ENCODE results near the gene BFSP1.

The BFSP1 gene

GRCh38 chr20:17497821-17498580 lies 33.2 kb downstream of the BFSP1 start:
- DNase-seq (ENCODE audit: low read depth) = no peak

- no peak for DNase-seq (ENCODE audit: low read depth)
Measured at GRCh38 chr20:17495826-17496225, 35.4 kb downstream of the BFSP1 start.

- no peak for DNase-seq (ENCODE audit: low read depth)
Measured at GRCh38 chr20:17494201-17494600, 37.0 kb downstream of the BFSP1 start.

GRCh38 chr20:17493173-17493572 lies 38.0 kb downstream of the BFSP1 start:
- no peak for DNase-seq (ENCODE audit: low read depth)

- DNase-seq (ENCODE audit: low read depth) = no peak
Measured at GRCh38 chr20:17491488-17491887, 39.7 kb downstream of the BFSP1 start.

- DNase-seq (ENCODE audit: low read depth) = no peak
Measured at GRCh38 chr20:17491041-17491440, 40.1 kb downstream of the BFSP1 start.

GRCh38 chr20:17490501-17490900 lies 40.7 kb downstream of the BFSP1 start:
- DNase-seq (ENCODE audit: low read depth) = no peak

- DNase-seq (ENCODE audit: low read depth) = no peak
Measured at GRCh38 chr20:17488916-17489600, 42.1 kb downstream of the BFSP1 start.

- DNase-seq (ENCODE audit: low read depth) = no peak
Measured at GRCh38 chr20:17485017-17485416, 46.2 kb downstream of the BFSP1 start.

- no peak for DNase-seq (ENCODE audit: low read depth)
Measured at GRCh38 chr20:17482536-17482935, 48.6 kb downstream of the BFSP1 start.

GRCh38 chr20:17481661-17482060 lies 49.5 kb downstream of the BFSP1 start:
- no peak for DNase-seq (ENCODE audit: low read depth)

GRCh38 chr20:17480696-17481095 lies 50.5 kb downstream of the BFSP1 start:
- no peak for DNase-seq (ENCODE audit: low read depth)

GRCh38 chr20:17479063-17479657 lies 52.0 kb downstream of the BFSP1 start:
- DNase-seq (ENCODE audit: low read depth) = no peak

GRCh38 chr20:17473659-17474058 lies 57.5 kb downstream of the BFSP1 start:
- no peak for DNase-seq (ENCODE audit: low read depth)

GRCh38 chr20:17471606-17472187 lies 59.5 kb downstream of the BFSP1 start:
- DNase-seq (ENCODE audit: low read depth) = no peak

- DNase-seq (ENCODE audit: low read depth) = no peak
Measured at GRCh38 chr20:17470973-17471372, 60.2 kb downstream of the BFSP1 start.

GRCh38 chr20:17470521-17470920 lies 60.7 kb downstream of the BFSP1 start:
- no peak for DNase-seq (ENCODE audit: low read depth)

- DNase-seq (ENCODE audit: low read depth) = no peak
Measured at GRCh38 chr20:17469246-17470030, 61.7 kb downstream of the BFSP1 start.

GRCh38 chr20:17468073-17468840 lies 62.9 kb downstream of the BFSP1 start:
- no peak for DNase-seq (ENCODE audit: low read depth)

GRCh38 chr20:17467120-17467655 lies 64.0 kb downstream of the BFSP1 start:
- DNase-seq (ENCODE audit: low read depth) = no peak

- no peak for DNase-seq (ENCODE audit: low read depth)
Measured at GRCh38 chr20:17466641-17467040, 64.5 kb downstream of the BFSP1 start.

Measured in HS-5 (cell line).